ENCODE measurements around the gene KIAA0513.

The KIAA0513 gene, protein sequence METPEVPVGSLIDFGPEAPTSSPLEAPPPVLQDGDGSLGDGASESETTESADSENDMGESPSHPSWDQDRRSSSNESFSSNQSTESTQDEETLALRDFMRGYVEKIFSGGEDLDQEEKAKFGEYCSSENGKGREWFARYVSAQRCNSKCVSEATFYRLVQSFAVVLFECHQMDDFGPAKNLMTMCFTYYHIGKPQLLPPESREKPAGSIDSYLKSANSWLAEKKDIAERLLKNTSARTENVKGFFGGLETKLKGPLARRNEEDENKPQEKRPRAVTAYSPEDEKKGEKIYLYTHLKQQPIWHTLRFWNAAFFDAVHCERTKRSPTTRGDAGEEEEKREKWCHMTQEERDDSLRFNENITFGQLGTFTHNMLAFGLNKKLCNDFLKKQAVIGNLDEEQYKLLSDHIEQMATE

GRCh38 chr16:85027349-85027957 lies at the start of gene KIAA0513:
Gene KIAA0513, plus strand, starts transcription at chr16:85027795. Its CDS starts 39,277 bp downstream, at chr16:85067072.
- peak; percentile 84 to 85 for DNase-seq (ENCODE audit: low read depth in 2 of 2)

DNA sequence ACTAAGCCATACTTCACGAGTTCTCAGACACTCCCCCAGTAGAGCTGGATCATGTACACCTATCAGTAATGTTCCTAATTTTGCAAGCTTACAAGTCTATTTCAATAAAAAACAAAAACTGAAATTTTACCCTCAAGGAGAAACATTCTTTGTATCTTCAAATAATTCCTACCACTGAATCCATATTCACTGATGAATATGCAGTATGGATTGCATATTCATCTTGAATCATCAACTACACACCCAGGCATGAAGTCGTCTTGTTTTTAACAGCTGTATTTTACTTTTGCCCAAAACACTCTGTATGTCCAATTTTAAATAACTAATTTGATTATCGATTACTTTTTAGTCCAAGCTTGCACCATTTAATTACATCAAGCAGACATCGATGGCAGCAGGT lies 48.1 kb upstream of the KIAA0513 start:
- no peak for DNase-seq (ENCODE audit: low read depth in 2 of 2)

DNA sequence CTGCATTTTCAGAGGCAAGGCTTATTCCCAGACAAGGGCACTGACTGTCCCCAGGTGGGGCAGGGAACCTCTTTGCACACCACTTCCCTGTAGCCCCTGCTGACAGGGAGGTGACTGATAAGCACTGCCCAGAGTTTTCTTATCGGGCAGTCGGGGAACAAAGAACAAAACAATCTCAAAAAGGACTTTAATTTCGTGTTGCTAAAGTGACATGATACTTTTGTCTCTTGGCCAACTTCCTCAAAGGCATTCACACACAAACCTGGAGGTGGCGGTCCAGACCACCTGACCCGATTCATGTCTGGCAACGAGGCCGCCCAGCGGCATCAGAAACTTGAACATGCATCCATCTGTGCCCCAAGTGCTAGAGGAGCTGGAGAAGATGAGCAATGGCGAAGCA lies 45.2 kb upstream of the KIAA0513 start:
- no peak for DNase-seq (ENCODE audit: low read depth in 2 of 2)

- DNase-seq (ENCODE audit: low read depth in 2 of 2) = peak; percentile 80 to 84
Observed at GRCh38 chr16:84985079-84986065, 42.2 kb upstream of the KIAA0513 start.

DNA sequence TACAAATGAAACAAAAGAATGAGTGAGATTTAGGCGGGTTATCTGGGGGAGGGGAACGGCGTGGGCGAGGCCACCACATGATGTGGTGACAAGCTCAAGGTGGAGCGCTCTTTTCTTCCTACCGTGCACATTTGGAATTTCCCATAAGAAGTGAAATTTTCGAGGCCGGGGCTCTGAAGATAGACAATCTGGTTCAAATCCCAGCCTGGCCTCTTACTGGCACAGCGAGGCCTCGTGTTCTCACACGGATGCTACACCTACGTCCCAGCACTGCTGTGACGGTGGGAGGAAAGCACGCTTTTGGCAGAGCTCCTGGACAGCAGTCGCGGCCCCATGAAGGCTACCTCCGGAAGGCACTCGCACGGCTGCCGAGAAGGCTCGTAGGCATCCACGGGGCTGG lies 41.5 kb upstream of the KIAA0513 start:
- DNase-seq (ENCODE audit: low read depth in 2 of 2) = no peak

DNA sequence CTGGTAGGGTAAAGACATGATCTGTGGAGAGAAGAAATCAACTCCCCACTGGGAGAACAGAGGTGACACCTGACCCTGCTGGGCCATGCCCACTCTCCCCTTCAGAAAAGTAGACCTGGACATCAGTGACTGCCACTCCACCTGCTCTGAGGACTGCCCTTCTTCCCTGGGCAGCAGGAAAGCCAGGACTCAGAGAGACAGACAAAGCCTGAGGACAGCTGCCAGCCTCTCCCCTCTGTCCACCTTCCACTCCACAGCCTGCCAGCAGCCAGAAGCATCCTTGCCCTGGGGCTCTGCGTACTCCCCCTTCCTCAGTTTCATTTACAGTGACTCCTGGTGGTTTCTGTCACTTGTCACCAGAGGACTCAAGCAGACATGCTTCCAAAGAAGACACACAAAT lies 40.7 kb upstream of the KIAA0513 start:
- DNase-seq (ENCODE audit: low read depth in 2 of 2) = no peak

GRCh38 chr16:84988328-84989080 lies 39.1 kb upstream of the KIAA0513 start:
- DNase-seq (ENCODE audit: low read depth in 2 of 2) = no peak

- no peak for DNase-seq (ENCODE audit: low read depth in 2 of 2)
Observed at GRCh38 chr16:84989749-84990620, 37.6 kb upstream of the KIAA0513 start.

GRCh38 chr16:84990782-84991181 lies 36.8 kb upstream of the KIAA0513 start:
- no peak for DNase-seq (ENCODE audit: low read depth in 2 of 2)

DNA sequence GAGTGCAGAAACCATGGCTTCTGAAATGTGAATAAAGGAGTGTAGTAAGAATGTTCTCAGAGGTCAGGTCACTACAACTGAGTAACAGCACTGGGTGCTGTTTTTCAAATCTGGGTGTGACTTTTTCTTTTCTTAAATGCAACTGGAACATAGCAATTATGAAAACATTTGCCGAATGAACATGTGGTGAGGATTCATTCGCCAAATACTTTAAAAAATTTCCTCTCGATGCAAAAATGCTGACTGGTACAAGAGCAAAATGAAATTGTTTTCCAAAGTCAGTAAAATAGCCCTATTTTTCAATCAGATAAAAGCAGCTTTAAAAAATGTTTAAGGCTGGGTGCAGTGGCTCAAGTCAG lies 34.9 kb upstream of the KIAA0513 start:
- DNase-seq (ENCODE audit: low read depth in 2 of 2) = no peak

DNA sequence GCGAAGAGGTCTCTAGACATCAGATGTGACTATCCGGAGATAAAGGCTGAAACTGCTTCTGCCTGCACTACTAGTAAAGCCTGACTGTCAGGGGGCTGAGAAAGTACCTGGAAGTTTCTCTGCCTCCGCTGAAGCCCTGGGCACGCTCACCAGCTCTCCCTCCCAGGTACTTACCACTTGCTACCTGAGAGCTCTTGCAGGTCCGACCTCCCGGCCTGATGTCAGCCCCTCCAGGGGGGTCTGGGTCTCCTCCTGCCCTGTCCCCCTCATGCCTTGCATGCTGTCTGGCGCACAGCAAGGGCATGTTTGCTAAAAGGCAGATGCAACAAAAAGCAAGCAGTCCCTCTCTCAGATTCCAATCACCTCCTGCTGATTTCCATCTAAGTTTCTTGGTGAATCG lies 33.7 kb upstream of the KIAA0513 start:
- no peak for DNase-seq (ENCODE audit: low read depth in 2 of 2)

- DNase-seq (ENCODE audit: low read depth in 2 of 2) = no peak
Observed at GRCh38 chr16:84995663-84996062, 31.9 kb upstream of the KIAA0513 start.

GRCh38 chr16:84996365-84996764 lies 31.2 kb upstream of the KIAA0513 start:
- no peak for DNase-seq (ENCODE audit: low read depth in 2 of 2)

DNA sequence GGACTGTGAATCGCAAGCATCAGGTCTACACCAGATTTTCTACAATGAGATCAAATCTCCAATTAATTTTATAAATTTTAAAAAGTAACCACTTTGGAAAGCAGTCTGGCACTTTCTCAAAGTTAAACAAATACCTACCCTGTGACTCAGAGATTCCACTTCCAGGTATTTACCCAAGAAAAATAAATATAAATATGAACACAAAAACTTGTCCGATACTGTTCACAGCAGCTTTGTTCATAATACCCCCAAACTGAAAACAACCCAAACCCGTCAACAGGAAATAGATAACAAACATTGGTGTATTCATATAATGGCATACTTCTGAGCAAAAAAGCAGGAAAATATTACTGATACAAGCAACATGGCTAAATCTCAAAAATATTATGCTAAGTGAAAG lies 28.4 kb upstream of the KIAA0513 start:
- DNase-seq (ENCODE audit: low read depth in 2 of 2) = no peak

GRCh38 chr16:84999857-85000480 lies 27.6 kb upstream of the KIAA0513 start:
- no peak for DNase-seq (ENCODE audit: low read depth in 2 of 2)

GRCh38 chr16:85002099-85002541 lies 25.5 kb upstream of the KIAA0513 start:
- no peak for DNase-seq (ENCODE audit: low read depth in 2 of 2)

DNA sequence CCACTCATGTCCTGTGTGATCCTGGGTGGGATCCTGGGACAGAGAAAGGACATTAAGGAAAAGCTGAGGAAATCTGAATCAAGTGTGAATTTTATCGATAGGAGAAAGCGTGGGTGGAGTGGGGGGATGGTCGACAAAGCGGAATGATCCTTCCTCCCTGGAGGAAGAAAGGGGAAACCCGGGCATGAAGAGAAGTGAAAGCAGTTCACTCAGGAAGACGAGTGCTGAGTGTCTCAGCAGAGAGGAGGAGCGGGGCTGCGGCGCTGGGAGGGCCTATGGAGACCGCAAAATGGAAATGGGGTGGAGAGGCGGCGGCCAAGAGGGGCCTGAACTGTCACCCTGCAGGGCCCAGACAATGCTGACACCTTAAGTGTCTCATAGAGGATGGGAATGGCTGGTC lies 25.0 kb upstream of the KIAA0513 start:
- no peak for DNase-seq (ENCODE audit: low read depth in 2 of 2)

DNA sequence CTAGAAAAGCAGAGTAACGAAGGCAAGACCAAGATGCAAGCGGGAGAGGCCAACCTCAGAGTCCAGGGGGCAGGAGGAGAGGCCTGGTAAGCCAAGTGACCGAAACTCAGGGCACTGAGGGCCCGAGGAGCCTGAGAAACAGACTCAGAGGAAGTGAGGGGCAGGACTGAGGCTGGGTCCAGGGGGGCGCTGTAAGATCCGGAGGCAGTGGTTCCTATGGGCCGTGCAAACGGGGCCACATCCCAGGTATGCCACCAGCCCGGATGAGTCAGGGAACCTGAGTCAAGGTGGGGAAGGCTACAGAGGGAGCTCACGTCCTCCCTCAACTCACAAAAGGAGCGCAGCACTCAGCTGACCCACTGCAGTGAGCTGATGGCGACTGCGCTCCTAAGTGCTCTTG lies 24.5 kb upstream of the KIAA0513 start:
- no peak for DNase-seq (ENCODE audit: low read depth in 2 of 2)

DNA sequence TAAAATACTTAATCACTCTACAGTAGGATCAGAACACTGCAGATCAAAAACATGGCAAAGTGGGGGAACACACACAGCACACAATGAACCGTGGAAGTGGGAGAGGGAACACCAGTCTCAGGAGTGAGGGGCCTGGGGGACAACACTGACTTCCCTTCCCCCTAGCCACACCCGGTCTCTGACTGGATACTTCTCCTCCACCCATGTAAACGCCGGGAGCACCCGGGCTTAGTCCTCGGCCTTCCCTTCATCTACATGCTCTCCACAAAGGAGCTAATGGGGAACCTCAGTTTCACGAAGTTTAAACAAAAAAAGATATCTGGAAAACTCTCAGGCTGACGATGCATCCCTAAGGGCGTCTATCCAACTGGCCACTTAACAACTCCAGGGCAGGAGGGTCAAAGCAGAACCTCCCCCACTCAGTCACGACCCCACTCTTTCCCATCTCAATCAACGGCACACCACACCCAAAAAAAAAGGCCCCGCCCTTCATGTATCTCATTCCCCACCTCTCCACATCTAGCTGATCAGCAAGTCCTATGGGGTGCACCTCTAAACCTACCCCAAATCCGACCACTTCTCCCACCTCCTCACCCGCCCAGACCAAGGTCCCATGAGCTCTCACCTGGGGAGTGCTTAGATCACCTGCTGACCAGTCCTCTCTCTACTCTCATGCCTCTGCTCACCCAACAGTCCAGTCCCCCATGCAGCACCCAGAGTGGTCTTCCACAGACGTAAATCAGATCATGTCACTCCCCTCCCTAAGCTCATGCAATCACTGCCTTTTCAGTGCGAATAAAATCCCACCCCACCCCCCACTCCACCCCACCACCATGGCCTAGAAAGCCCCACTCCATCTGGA lies 23.6 kb upstream of the KIAA0513 start:
- DNase-seq (ENCODE audit: low read depth in 2 of 2) = no peak

All from fibroblast of skin of left biceps (primary cell).